HFF-Myc (cell line): ENCODE data around the gene GALNT2.

Source experiments
- DNase-seq: peaks from one replicate; pipeline ENCODE4 v3.0.0-alpha.2; 2011; ENCODE audit warnings: low read depth; ENCODE audit errors: extremely low read depth
- H3K4me3 ChIP-seq: replicated peaks from 2 replicates; pipeline ENCODE4 v1.5.1; 2011; ENCODE audit warnings: low read depth, mild to moderate bottlenecking, control low read depth, low read length
- CTCF ChIP-seq: IDR thresholded peaks from 2 replicates; pipeline ENCODE4 v1.5.1; 2012; ENCODE audit warnings: mild to moderate bottlenecking, low read depth, low read length, control low read depth; ENCODE audit errors: missing control alignments

The GALNT2 gene

GRCh38 chr1:230125640-230126528 is 58.8 kb downstream of the GALNT2 start:
- TF ChIP-seq CTCF = no peak
- H3K4me3 ChIP-seq = no peak overlapping the region
- DNase-seq = no peak

- no peak for TF ChIP-seq CTCF
- DNase-seq = no peak
- H3K4me3 ChIP-seq = no peak overlapping the region
Measured at GRCh38 chr1:230126529-230127104, 59.6 kb downstream of the GALNT2 start.

- DNase-seq = no peak
- no peak for TF ChIP-seq CTCF
- no peak overlapping the region for H3K4me3 ChIP-seq
Measured at GRCh38 chr1:230127105-230128054, 60.3 kb downstream of the GALNT2 start.

- no peak for DNase-seq
- no peak overlapping the region for H3K4me3 ChIP-seq
- TF ChIP-seq CTCF = no peak
Measured at GRCh38 chr1:230128569-230129285, 61.7 kb downstream of the GALNT2 start.

- no peak overlapping the region for H3K4me3 ChIP-seq
- no peak for TF ChIP-seq CTCF
- no peak for DNase-seq
Measured at GRCh38 chr1:230129341-230129740, 62.3 kb downstream of the GALNT2 start.
